Measurements from ENCODE around the gene UAP1L1. TPM values are rescaled to one million over a fixed set of nuclear protein-coding genes. Genes with fewer than 3 reads are reported as not detected.

Gene UAP1L1
- total RNA-seq, 4 donors from 2014 or later, result 6.6 to 13.7 (median 7.9) TPM

- H3K4me3 ChIP-seq (ENCODE audit: low read depth, poor library complexity, severe bottlenecking), result no peak overlapping the region
- DNase-seq (ENCODE audit: low spot score in 2 of 2), result no peak
- 74 to 81% methylated on average over 30 of the region's 30 CpGs for WGBS, 2 donors
- intact Hi-C loops (cut with DNase I; ENCODE audit: low total_unique reads), result no loop called here
- TF ChIP-seq POLR2A (IDR thresholded peaks at IDR 0.05) (no peak), CTCF (IDR thresholded peaks at IDR 0.05) (no peak)
These were observed 18.6 kb downstream of the UAP1L1 start for GRCh38 chr9:137095664-137096517.

GRCh38 chr9:137096785-137097546, 19.6 kb downstream of the UAP1L1 start:
- intact Hi-C loops (cut with DNase I; ENCODE audit: low total_unique reads), result no loop called here
- WGBS, 2 donors, result 92 to 96% methylated on average over 31 of the region's 31 CpGs
- no peak for TF ChIP-seq CTCF (IDR thresholded peaks at IDR 0.05)
- no peak for TF ChIP-seq POLR2A (IDR thresholded peaks at IDR 0.05)
- no peak for DNase-seq (ENCODE audit: low spot score in 2 of 2)
- H3K4me3 ChIP-seq (ENCODE audit: low read depth, poor library complexity, severe bottlenecking), result no peak overlapping the region

- DNase-seq (ENCODE audit: low spot score in 2 of 2), result no peak
These were observed 20.6 kb downstream of the UAP1L1 start for GRCh38 chr9:137097761-137098462.

GRCh38 chr9:137099231-137099630, 21.9 kb downstream of the UAP1L1 start:
- no peak overlapping the region for H3K4me3 ChIP-seq (ENCODE audit: low read depth, poor library complexity, severe bottlenecking)
- TF ChIP-seq POLR2A (IDR thresholded peaks at IDR 0.05) (no peak), CTCF (IDR thresholded peaks at IDR 0.05) (no peak)
- intact Hi-C loops (cut with DNase I; ENCODE audit: low total_unique reads), result no loop called here
- 89 to 93% methylated on average over 10 to 14 of the region's 14 CpGs for WGBS, 2 donors
- no peak for DNase-seq (ENCODE audit: low spot score in 2 of 2)

More at GRCh38 chr9:137097761-137098462, 20.6 kb downstream of the UAP1L1 start:
- 91 to 92% methylated on average over 18 to 20 of the region's 20 CpGs for WGBS, 2 donors
- H3K4me3 ChIP-seq (ENCODE audit: low read depth, poor library complexity, severe bottlenecking), result no peak overlapping the region
- intact Hi-C loops (cut with DNase I; ENCODE audit: low total_unique reads), result no loop called here
- TF ChIP-seq POLR2A (IDR thresholded peaks at IDR 0.05) (no peak), CTCF (IDR thresholded peaks at IDR 0.05) (no peak)

GRCh38 chr9:137103206-137103999, 26.1 kb downstream of the UAP1L1 start:
- no peak overlapping the region for H3K4me3 ChIP-seq (ENCODE audit: low read depth, poor library complexity, severe bottlenecking)
- DNase-seq (ENCODE audit: low spot score in 2 of 2), result no peak
- TF ChIP-seq POLR2A (IDR thresholded peaks at IDR 0.05) (no peak), CTCF (IDR thresholded peaks at IDR 0.05) (no peak)
- 92 to 94% methylated on average over 37 of the region's 37 CpGs for WGBS, 2 donors
- intact Hi-C loops (cut with DNase I; ENCODE audit: low total_unique reads), result no loop called here
